Epithelial cell of prostate (primary cell): ENCODE data around the gene RPS21.

Experiments
- DNase-seq: peaks from one replicate; pipeline ENCODE4 v3.0.0-alpha.2; 2011; ENCODE audit warnings: low read depth, low spot score
- H3K27ac ChIP-seq: fragments of 450-650 bp; 2 replicates; pipeline ENCODE4 v1.5.1; 2017; ENCODE audit warnings: mild to moderate bottlenecking

RPS21 gene

DNA sequence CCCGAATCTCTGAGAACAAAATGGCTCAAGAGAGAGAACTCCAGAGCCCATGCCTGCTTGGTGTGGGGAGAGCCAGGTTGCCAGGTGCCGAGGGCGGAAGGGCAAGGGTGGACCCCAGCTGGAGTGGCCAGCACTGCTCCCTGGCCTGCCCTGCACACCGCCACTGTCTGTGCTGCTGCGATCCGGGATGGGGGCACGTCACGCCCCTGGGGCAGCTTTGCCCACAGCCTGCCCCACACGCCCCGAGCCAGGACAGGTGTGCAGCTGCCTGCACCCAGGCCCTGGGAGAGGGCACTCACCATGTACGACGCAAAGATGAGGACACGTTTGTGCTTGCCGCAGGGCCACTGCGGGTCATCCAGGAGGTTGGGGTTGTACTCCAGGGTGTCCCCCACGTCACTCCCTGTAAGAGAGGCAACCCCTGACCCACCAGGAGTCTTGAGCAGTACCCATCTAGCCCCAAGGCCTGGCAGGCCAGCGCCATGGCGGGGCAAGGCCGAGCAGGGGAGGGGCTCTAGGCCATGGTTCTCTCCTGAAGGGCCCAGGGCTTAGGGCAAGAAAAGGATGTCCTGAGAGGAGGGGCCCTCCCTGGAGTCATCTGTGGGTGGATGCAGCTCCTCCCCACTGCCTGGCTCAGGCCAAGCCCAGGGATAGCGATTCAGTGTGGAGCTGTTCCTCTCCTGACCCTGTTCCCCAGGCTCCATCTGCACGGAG is 5.9 kb downstream of the RPS21 start:
- no peak overlapping the region for H3K27ac ChIP-seq
- DNase-seq: no peak

GRCh38 chr20:62393335-62393665 is 6.4 kb downstream of the RPS21 start:
- no peak for DNase-seq
- no peak overlapping the region for H3K27ac ChIP-seq

DNA sequence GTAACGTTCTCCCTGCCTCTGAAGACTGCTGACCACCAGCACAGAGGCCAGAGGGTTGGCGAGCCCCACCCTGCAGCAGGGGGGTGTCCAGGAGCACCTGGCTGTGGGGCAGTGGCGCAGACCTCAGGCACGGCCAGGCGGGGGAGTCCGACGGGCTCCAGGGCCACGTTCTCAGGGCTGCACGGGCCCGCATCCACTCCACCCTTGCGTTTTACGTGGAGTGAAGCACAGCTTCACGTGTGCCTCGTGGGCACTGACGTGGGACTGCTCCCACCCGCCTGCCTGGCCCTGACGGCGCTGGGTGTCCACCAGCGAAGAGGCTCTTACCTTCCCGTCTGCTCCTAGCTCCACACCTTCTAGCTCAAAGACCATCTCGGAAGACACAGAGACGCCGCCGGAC is 6.9 kb downstream of the RPS21 start:
- no peak for DNase-seq
- no peak overlapping the region for H3K27ac ChIP-seq

- H3K27ac ChIP-seq: no peak overlapping the region
- DNase-seq: no peak
These were observed 7.6 kb downstream of the RPS21 start for GRCh38 chr20:62394248-62395245.

DNA sequence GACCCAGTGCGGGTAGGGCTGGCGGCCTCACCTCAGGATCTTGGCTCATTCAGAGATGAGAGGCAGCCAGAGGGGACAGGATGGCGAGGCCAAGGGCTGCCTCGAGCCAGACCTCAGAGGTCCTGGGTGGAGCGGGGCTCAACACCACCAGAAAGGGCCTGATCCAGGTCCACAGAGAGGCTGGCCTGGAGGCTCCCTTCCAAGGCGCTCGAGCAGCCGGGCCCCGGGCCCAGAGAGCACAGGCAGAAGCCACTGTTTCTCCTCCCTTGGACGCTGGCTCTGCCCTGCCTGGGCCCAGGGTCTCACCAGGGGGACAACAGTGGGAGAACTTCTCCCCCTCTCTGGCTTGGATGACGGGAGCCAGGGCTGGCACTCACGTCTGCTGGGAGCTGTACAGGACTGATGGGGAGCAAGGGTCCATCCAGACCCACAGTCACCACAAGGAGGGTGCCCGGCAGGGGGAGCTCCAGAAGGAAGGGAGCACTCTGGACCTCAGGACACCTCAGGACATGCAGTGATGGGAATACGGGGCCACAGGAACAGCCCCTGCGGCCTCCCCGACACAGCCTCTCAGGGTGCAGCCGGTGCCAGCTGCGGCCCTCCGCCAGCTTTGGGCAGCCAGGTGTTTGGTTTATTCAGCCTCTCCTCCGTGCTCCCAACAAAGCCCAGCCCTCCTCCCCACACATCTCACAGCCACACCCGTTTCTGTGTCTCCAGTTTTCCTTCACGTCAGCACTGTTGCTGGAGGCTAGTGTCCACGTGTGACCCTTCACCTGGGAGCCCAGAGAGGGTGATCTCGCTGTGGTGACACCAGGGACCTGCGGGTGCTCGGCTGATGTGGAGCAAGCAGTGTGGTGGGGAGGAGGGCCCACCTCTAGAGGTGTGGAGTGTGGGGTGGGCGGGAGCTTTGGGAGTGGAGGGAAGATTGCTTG is 8.7 kb downstream of the RPS21 start:
- H3K27ac ChIP-seq: no peak overlapping the region

GRCh38 chr20:62396367-62397239 is 9.7 kb downstream of the RPS21 start:
- no peak overlapping the region for H3K27ac ChIP-seq
- no peak for DNase-seq

More for the DNA sequence above, 8.7 kb downstream of the RPS21 start:
- DNase-seq: no peak

DNA sequence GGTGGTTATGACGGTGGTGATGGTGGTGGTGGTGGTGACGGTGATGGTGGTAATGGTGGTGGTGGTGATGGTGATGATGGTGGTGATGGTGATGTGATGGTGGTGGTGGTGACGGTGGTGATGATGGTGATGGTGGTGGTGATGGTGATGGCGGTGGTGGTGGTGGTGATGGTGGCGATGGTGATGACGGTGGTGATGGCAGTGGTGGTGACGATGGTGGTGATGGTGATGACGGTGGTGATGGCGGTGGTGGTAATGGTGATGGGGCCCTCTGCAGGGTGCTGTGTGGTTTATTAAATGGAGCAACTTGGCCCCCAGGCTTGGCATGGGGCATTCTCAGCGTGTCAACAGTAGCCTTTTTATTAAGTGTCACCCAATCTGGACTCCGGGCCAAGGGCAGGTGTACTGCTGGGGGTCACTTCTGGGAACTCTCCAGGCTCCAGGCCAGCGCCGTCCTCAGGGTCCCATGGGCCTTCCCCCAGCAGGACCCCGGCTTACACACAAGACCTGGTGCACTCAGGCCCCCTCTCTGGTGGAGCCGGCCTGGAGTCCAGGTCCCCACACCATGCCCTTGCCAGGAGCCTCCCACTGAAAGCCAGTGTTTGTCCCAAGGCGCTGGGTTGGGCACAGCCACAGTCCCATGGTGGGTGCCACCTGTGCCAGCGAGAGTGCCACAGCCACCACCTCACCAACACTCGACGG is 11.4 kb downstream of the RPS21 start:
- H3K27ac ChIP-seq: no peak overlapping the region
- no peak for DNase-seq

DNA sequence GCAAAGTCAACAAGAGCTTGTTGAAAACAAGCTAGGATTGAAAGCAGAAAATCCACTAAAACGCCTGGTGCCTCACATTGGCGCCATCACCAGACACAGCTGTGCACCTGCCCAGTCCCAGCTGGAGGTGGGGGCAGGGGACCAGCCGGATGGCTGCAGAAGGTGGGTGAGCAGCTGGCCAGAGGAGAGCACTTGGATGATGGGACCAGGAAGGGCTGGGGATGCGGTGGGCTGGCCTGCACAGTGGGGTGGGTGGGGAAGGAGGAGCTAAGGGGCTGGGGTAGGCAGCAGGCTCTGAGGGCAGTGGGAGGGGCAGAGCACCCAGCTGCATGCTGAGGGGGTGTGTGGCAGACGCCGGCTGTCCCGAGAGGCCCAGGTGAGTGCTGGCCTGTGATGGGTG is 13.1 kb downstream of the RPS21 start:
- H3K27ac ChIP-seq: no peak overlapping the region
- no peak for DNase-seq

DNA sequence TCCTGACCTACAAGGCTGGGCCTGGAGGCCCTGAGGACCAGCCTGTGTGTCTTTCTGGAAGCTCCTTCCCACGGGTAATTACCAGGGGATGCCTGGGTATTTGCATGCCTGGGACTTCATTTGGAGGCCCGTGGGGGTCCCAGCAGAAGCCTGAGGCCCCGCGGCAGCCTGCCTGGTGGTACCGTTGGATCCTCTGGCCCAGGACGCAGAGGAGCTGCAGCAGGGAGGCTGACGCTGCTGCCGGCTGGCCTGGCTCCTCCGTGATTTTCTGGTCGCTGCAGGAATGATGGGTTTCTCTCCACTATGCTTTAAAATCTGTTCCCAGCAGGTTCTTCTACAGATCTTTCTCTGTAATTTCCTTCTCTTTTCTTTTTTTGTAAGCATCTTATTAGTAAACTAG is 13.6 kb downstream of the RPS21 start:
- H3K27ac ChIP-seq: no peak overlapping the region
- no peak for DNase-seq

DNA sequence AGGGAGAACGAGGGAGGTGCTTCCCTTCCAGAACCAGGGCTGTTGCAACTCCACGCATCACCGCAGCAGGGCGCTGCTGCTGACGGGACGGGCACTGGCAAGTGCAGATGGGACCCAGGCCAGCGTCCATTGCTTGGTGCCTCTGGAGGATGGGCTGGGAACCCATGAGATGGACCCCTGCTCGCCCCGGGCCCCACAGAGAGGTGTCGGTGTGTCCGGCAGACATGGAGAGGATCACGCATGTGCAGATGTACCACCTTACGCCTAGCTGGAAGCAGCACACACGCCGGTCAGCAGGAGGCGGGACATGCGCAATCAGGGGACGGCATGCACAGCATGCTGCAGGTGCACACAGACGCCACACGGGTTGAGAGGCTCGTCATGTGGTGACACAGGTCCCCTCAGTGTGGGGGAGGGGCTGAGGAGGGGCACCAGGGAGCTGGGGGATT is 14.5 kb downstream of the RPS21 start:
- no peak for DNase-seq

GRCh38 chr20:62402456-62403150 is 15.7 kb downstream of the RPS21 start:
- H3K27ac ChIP-seq: no peak overlapping the region
- DNase-seq: no peak

More for the DNA sequence above, 14.5 kb downstream of the RPS21 start:
- H3K27ac ChIP-seq: no peak overlapping the region

DNA sequence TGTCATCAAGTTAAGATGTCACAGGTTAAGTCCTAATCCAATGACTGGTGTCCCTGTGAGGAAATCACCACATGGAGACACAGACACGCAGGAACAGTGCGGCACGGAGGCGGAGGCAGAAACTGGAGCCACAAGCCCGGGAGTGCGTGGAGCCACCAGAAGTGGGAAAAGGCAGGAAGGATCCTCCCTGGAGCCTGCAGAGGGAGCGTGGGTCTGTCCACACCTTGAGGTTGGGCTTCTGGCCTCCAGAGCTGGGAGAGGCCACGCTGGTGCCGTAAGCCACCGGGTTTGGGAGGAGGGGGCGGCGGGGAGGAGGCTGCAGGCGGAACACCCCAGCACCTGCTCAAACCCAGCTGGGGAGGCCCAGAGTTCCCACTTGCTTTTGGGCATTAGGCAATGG is 16.4 kb downstream of the RPS21 start:
- H3K27ac ChIP-seq: no peak overlapping the region
- no peak for DNase-seq

DNA sequence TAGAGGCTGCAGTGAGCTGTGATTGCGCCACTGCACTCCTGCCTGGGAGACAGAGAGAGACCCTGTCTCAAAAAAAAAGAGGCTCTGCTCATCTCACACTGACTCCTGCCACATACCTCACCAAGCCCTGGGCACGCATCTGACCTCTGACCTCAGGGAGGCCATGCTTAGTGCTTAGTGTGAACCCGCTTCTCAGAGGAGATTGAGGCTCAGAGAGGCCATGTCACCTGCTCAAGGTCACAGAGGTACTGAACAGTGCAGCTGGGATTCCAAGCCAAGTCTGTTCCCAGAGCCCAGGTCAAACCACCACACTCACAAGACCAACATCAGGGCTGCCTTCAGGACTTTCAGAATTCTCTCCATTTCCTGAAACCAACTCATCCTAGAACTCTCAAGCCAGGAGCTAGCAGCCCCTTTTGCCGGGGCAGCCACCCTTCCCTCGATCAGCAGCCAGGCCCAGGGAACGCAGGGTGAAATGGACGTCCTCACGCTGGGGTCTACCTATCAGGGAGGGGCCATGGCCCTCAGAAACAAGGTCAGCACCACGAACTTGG is 17.3 kb downstream of the RPS21 start:
- no peak overlapping the region for H3K27ac ChIP-seq
- DNase-seq: no peak

- no peak overlapping the region for H3K27ac ChIP-seq
These were observed 17.8 kb downstream of the RPS21 start for GRCh38 chr20:62404761-62405107.

GRCh38 chr20:62405108-62405980 is 18.4 kb downstream of the RPS21 start:
- no peak overlapping the region for H3K27ac ChIP-seq
- DNase-seq: no peak

More at GRCh38 chr20:62404761-62405107, 17.8 kb downstream of the RPS21 start:
- DNase-seq: no peak

DNA sequence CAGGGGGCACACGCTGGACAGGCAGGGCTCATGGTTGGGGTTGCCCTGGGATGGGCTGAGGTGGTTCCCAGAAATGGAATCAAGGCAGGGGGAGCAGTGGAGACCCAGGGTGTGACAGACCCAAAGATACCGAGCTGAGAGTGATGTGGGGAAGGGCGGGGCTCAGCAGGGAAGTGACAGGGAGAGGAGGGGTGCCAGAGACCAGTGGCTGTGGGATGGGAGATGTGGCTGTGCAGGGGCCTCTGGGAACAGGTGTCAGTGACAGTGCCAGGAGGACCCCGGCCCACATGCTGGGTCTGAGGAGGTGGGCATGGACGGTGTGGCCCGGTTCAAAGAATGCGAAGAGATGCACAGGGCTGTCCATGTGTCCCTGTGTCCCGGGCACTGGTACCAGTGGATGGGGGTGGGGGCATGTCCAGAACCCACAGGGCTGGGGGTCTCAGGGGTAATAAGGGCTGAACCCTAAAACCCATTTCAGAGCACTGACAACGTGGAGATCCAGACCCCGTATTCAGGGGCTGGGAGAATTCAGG is 19.1 kb downstream of the RPS21 start:
- H3K27ac ChIP-seq: no peak overlapping the region

More for the DNA sequence above, 19.1 kb downstream of the RPS21 start:
- DNase-seq: no peak
